ENCODE results near the gene ELOVL2. TPM values are rescaled to one million over a fixed set of nuclear protein-coding genes. Genes with fewer than 3 reads are reported as not detected.

ELOVL2 gene
- polyA plus RNA-seq, 4 donors, result 7.2 to 10.7 (median 8.7) TPM

DNA sequence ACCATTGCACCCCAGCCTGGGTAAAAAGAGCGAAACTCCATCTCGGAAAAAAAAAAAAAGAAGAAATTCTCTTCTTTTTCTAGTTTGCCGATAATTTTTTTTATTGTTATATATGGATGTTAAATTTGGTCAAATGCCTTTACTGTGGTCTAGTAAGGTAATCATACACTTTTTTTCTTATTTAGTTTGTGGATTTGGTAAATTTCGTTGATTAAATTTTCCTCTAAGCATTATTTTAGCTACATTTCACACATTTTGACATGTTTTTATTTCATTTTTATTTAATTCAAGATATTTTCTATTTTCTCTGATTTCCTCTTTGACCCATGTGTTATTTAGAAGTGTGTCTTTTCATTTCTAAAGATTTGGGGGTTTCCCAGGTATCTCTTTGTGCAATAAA lies 18.0 kb upstream of the ELOVL2 start:
- no peak for DNase-seq (ENCODE audit: low read depth in 4 of 4, low spot score in 2 of 4)

DNA sequence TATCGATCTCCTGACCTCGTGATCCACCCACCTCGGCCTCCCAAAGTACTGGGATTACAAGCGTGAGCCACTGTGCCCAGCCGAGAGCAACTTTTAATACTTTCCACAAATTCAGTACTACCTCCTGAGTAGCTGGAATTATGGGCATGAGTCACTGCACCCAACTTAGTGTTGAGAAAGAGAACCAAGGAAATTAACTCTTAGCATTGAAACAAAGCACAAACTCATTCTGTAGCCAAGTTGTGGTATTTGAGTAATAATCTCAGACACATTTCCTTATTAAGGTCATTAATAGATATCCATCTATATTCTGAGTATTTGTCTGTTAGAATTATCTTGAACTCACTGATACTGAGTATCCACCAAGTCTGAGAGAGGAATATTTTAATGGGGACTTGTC lies 14.3 kb upstream of the ELOVL2 start:
- no peak for DNase-seq (ENCODE audit: low read depth in 4 of 4, low spot score in 2 of 4)

DNA sequence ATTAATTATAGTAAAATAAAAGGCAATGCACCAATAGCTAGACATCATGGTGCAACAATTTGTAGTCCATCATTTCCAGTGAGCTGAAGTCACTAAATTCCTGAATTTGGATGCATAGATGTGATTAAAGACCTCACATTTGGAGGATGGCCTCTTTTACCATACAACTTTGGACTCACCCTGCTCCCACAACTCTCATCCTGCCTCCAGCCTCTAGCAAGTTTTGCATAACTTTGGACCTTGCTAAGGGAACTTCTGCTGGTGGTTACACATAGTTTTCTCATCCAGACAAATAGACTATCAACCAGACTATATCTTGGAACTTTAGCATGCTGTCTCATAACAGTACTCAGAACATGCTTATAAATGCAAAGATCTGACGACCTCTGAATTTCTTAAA lies 12.8 kb upstream of the ELOVL2 start:
- no peak for DNase-seq (ENCODE audit: low read depth in 4 of 4, low spot score in 2 of 4)

DNA sequence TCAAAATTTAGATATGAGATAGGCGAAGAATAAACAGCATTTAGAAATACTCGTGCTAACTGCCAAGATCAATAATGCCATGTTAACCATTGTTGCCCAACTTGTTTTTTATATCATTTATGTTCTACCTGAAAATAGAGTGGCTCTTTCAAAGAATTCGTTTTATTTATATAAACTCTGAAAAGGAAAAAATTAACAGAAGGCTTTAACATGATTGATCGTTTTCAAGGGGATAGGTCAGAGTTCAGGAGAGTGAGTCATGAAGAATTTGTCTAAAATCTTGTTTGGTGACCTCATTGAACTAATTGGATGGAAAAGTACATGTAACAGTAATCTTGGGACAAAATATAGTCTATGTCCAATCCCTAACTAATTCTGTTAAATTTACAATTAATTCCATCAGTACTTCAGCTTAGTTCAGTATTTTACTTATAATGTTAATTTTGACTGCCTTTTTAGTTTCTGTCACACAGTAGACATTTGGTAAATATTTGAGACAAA lies 11.1 kb upstream of the ELOVL2 start:
- DNase-seq (ENCODE audit: low read depth in 4 of 4, low spot score in 2 of 4), result no peak

DNA sequence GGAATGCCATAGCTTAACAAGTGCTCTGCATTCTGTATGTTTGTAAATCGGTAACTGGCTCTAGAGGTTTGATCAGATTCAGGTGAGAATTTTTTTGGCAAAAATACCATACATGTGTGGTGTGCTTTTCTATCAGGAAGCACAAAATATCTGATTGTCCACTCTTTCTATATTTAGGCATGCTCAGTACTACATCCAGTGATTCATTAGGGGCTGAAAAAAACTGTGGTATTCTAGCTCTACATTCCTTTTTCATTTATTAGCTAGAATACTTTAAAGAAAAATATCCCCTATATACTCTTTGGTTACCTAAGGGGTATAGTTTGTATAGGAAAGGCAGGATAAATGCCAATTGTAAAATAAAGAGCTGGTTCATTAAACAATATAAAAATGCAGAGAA lies 10.6 kb upstream of the ELOVL2 start:
- no peak for DNase-seq (ENCODE audit: low read depth in 4 of 4, low spot score in 2 of 4)

DNA sequence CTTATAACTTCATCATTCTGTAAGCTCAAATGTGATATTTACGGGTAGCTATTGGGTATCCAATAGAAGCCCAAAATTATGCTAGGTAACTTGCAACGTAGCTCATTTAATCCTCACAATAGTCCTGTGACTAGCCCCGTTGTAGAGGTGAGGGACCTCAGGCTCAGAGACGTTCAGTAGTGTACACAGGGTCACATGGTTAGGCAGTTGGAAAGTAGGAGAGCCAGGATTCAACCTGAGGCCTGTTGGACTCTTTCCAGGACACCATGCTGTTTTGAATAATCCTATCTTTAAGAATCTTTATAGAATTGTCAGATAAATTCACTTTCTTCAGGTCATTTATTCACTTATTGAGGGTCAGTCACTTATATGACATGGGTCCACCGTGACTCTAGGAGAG lies 9.2 kb upstream of the ELOVL2 start:
- DNase-seq (ENCODE audit: low read depth in 4 of 4, low spot score in 2 of 4), result no peak

DNA sequence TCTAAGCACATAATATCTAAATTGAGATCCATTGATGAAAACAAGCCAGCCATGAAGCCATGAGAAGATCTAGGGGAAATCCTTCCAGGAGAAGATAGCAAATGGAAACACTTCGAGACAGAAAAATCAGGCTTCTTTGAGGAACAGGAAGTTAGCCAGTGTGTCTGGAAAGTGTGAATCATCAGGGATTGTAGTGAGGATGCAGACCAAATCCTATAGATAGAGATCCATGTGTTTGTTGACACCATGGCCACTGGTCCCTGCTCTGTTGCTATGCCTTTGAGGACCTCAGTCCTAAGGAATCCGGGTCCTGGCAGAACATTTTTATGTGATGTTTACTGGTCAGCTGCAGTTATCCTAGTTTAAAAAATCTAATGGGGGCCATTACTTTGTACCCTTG lies 6.6 kb upstream of the ELOVL2 start:
- no peak for DNase-seq (ENCODE audit: low read depth in 4 of 4, low spot score in 2 of 4)

DNA sequence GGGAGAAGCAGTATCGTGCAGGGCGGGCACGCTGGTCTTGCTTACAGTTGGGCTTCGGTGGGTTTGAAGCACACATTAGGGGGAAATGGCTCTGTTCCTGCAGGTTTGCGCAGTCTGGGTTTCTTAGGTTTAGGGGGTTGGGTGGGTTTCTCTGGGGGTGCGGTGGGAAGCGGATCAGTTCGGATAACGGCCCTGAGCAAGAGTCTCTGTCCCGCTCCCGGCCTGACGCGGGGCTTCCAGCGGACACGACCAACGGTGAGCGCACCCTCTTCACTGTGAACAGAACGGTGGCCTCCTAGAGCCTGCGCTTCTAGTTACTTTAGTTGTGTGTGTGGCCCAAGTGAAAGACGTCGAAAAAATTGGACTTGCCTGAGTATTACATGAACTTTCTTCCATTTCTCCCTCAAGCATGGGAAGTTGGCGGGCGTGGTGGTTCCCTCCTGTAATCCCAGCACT lies 635 bp upstream of the ELOVL2 start:
- DNase-seq (ENCODE audit: low read depth in 4 of 4, low spot score in 2 of 4), result no peak

DNA sequence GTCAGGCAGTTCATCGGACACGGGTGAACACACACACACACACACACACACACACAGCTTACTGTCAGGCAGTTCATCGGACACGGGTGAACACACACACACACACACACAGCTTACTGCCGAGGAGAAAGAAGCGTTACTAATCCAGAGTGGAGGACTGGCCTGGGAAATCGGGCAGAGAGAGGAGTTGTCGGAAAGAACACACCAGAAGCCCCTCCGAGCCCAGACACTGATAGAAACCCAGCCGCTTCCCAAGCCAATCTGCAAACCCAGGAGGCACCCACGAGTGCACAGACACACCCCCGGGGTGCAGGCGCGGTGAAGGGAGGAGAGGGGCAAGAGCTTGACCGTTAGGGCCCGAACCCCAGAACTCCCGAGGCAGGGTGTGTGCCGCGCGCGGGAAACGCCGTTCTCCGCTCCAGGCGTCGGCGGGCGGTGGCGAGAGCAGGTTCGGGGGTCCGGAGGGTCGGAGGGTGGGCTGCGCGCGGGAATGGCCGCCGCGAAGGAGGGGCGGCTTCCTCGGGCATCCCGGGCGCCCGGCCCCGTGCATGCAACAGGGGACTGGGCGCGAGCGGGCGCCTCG lies 636 bp downstream of the ELOVL2 start:
- DNase-seq (ENCODE audit: low read depth in 4 of 4, low spot score in 2 of 4), result peak in 3 of 4 donors; percentile 46 to 60 (median 55)

DNA sequence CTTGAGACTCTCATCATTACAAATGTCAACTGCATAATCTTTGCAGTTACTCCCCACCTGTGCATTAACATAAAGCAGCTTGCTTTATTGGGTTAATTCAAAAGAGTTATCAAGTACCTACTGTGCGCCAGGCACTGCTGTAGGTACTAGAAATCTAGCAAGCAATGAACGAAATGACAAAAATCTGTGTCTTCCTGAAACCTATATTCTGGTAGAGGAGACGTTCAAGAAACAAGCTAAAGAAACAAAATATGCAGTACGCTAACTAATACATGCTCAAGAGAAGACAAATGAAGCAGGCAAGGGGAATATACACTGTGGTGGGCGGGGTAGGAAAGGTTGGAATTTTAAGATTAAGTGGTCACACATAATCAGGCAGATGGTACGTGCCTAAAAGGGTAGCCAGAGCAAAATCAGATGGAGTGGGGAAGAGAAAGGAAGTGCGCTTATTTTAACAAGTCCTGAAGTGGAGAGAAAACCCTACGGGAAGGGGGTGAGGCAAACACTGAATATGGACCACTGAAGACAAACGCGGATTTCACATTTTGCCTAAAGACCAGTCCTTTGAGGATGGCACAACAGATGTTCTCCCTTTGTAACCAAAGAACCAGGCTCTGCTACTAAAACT lies 1.2 kb downstream of the ELOVL2 start:
- DNase-seq (ENCODE audit: low read depth in 4 of 4, low spot score in 2 of 4), result peak in 1 of 4 donors; percentile 80

DNA sequence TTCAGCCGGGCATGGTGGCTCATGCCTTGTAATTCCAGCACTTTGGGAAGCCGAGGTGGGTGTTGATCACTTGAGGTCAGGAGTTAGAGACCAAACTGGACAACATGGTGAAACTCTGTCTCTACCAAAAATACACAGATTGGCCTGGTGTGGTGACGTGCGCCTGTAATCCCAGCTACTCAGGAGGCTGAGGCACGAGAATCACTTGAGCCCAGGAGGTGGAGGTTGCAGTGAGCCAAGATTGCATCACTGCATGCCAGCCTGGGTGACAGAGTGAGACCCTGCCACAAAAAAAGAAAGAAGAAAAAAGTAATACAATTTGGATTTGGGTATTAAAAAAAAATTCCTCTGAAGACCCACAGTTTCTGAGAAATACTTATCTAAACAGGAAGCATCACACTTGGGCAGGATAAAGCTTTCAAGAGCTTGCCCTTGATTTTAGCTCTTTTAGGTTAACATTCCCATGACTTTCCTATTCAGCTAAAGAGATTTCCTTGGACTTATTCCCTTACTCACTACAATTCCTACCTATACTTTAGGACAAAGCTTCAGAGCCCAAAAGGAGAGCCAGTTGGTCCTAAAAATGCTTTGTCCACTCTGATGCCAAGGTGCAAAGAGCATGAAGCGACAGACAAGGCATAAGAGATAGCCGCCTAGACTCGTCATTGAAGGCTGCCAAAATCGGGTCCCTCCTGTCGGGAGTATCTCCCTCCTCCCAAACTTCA lies 1.9 kb downstream of the ELOVL2 start:
- no peak for DNase-seq (ENCODE audit: low read depth in 4 of 4, low spot score in 2 of 4)

DNA sequence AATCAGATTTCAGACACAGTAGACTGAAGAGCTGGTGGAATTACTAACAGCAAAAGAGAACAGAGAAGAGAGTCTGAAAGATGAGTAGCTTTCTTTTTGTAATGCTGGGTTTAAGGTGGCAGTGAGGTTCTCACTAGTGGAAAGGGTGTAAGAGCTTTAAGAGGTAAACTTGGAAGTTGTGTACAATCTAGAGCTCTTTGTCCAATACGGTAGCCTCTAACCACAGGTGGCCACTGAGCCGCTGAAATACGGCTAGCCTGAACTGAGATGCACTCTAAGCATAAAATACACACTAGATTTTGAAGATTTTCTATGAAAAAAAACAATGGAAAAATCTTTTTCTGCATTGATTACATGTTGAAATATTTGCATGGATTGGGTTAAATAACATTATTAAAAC lies 4.0 kb downstream of the ELOVL2 start:
- DNase-seq (ENCODE audit: low read depth in 4 of 4, low spot score in 2 of 4), result no peak

DNA sequence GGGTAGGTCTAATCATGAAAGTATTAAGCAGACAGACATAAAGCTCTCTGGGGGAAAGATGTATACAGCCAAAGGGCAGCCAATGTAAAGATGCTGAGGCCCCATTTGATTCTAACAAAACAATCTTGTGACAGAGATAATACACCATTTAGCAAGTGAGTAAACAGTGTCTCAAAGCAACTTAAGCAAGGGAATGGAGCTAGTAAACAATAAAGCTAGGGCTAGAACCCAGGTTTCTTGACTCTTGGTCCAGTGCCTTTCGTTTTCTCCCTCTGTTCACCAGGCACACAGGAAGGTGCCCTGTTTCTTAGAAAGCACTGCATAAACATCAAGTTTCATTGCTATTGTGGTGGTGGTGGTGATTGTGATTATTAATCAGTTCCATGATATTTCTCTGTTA lies 5.1 kb downstream of the ELOVL2 start:
- DNase-seq (ENCODE audit: low read depth in 4 of 4, low spot score in 2 of 4), result no peak

DNA sequence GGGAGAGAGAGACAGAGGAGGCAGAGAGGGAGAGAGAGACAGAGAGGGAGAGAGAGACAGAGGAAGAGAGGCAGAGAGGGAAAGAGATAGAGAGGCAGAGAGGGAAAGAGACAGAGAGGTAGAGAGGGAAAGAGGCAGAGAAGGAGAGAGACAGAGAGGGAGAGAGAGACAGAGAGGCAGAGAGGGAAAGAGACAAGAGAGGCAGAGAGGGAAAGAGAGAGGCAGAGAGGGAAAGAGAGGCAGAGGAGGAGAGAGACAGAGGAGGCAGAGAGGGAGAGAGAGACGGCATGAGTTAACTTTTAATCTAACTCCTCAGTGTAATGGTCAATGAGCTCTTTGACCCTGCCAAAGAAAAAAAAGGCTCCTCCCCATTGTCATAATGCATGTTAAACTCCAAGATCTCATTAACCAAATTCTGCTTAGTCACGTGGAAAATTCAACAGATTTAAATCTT lies 7.1 kb downstream of the ELOVL2 start:
- DNase-seq (ENCODE audit: low read depth in 4 of 4, low spot score in 2 of 4), result no peak

DNA sequence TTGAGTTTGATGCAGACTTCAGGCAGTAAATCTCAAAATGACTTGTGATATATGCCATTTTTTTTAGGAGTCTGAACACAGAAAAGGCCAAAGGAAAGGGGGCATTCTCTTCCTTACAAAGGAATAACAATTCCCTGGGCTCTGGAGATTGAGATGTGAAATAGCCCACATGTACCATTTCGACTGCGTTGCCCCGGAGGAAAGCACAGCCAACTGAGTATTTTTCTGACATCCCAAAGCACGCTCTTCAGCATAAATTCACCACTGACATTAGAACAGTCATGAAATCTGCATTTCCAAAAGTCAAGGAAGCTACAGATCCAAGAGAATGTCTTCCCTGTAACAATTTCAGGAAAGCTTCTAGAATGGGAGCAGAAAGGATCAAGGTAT lies 7.8 kb downstream of the ELOVL2 start:
- no peak for DNase-seq (ENCODE audit: low read depth in 4 of 4, low spot score in 2 of 4)

DNA sequence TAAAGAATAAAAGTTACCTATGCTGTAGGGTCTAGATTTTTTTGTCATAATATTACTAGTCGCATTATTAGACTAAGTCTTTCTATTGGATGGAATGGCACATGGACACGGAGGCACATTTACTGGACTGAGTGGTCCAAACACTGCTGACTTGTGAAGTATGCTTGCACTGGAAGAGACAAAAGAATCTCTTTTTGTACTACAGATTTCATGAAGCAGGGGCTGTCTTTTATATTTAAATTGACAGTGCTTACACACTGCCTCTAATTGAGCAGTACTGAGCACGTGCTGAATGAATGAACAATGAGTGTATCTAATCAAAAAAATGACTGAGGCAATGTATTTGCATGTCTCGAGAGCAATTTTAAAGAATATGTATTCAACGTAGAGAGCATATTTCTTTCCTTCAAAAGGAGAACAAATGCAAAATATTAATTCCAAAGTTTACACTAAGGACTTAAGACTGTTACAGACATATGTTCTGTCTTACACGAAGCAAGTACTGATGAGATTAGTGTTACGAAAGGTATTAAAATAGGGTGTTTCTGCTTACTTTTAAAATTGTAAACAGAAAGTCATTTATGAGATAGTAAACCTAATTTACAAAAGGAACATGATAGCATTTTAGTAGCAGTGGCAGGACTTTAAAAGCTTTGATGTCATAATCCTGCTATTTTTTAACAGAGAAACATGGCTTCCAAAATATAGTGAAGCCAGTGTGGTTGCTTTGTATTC lies 8.3 kb downstream of the ELOVL2 start:
- no peak for DNase-seq (ENCODE audit: low read depth in 4 of 4, low spot score in 2 of 4)

DNA sequence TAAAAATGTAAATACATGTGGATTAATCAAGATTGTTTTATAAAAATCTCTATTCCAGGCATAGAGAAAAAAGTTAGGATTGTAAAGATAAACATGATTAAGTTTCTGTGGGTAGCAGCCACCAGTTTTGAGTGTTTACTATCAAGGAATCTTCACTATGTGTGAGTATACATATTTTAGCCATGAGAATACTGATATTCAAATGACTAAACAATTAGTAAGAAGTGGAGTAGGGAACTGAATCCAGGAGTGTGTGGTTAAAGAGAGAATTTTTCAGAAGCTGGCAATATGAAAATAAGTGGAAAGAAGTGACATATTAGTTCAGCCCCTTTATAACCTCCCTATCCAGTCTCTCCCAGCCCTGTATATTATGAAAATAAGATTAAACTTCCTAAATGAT lies 10.3 kb downstream of the ELOVL2 start:
- no peak for DNase-seq (ENCODE audit: low read depth in 4 of 4, low spot score in 2 of 4)

DNA sequence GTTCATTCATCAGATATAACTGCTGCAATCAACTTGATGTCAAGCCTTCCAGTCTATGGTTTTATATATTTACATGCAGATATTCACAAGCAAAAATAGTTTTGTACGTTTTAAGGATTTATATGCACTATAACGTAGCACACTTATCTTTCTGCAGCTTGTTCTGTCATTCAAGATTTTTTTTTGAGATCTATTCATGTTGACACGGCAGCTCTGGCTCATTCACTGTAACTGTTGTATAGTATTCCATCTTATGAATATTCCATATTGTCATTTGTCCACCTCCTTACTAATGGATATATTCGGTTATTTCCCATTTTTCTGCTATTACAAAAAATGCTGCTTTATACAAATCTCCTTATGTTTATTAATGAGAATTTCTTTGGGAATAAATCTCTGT lies 13.2 kb downstream of the ELOVL2 start:
- no peak for DNase-seq (ENCODE audit: low read depth in 4 of 4, low spot score in 2 of 4)

DNA sequence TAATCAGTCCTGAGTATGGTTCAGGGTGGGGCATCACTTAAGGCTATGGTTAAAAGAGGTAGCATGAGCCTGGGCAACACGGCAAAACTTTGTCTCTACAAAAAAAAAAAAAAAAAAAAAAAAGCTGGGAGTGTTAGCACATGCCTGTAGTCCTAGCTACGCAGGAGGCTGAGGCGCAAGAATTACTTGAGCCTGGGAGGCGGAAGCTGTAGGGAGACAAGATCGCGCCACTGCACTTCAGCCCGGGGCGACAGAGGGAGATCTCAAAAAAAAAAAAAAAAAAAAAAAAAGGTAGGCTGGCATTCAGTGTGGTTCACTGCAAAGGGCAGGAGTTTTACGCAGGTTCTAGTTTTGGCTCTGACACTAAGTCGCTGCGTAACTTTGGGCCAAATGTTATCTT lies 15.1 kb downstream of the ELOVL2 start:
- DNase-seq (ENCODE audit: low read depth in 4 of 4, low spot score in 2 of 4), result no peak

DNA sequence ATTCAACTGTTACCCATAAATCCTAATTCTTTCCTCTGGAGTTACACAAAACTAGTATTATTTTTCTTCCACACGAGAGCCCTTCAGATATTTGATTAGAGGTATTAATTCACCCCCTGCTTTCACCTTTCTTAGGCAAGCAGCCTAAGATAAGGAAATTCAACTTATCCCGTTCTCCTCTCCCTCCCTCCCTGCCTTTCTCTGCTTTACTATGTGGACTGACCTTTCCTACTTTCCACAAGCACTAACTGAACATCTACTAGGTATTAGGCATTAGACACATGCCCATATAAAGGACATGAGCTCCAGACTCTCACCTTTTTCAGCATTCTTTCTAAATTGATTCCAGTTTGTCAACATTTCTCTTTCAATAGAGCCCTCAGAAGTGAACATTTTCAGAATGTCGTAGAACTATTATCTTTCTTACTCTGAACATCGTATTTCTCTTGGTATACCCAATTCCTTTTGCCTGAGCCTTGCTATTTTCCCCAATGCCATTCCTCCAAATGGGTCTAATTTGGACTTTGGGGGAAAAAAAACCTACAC lies 16.5 kb downstream of the ELOVL2 start:
- no peak for DNase-seq (ENCODE audit: low read depth in 4 of 4, low spot score in 2 of 4)

All from left renal cortex interstitium (tissue), 4 donors.